Naive B cell (primary cell): ENCODE results near the gene TMEM161A. TPM values are rescaled to one million over a fixed set of nuclear protein-coding genes. Genes with fewer than 3 reads are reported as not detected.

Experiments
- polyA plus RNA-seq, 6 donors: library from polyadenylated mRNA; unstranded; fragments of 300-500 nt; fragmentation: Illumina TruSeq; gene quantifications; one replicate each; pipeline ENCODE4 v1.2.3, GENCODE V29; 2021; ENCODE audit warnings: low read depth in 6 of 6

Gene TMEM161A
- polyA plus RNA-seq, 6 donors from 2014 or later = 15.0 to 22.9 (median 18.3) TPM

Other genes starting within 250 kb of the TMEM161A start
- under 1 TPM in 1 of 6 donors, not detected in 5; 0.15 TPM for gene CERS1, start 242.3 kb downstream of the TMEM161A start, polyA plus RNA-seq
- 100 to 1,000 TPM; 204 to 322 (median 251) TPM for gene COPE, start 219.1 kb downstream of the TMEM161A start, polyA plus RNA-seq
- gene DDX49, start 218.8 kb downstream of the TMEM161A start, polyA plus RNA-seq = 10 to 100 TPM; 14.2 to 33.3 (median 24.5) TPM
- gene HOMER3, start 197.3 kb downstream of the TMEM161A start, polyA plus RNA-seq = under 1 TPM in 3 of 6 donors, not detected in 3; 0.44 to 0.69 (median 0.49) TPM
- 10 to 100 TPM in 2 of 6 donors, 1 to 10 TPM in 4; 7.2 to 16.3 (median 9.2) TPM for gene SUGP2, start 105.0 kb downstream of the TMEM161A start, polyA plus RNA-seq
- 10 to 100 TPM; 23.6 to 37.9 (median 28.6) TPM for gene ARMC6, start 104.9 kb downstream of the TMEM161A start, polyA plus RNA-seq
- 10 to 100 TPM; 13.5 to 34.1 (median 19.0) TPM for gene SLC25A42, start 74.5 kb downstream of the TMEM161A start, polyA plus RNA-seq
- 1 to 10 TPM in 1 of 6 donors, under 1 TPM in 3, not detected in 2; 0.19 to 1.4 (median 0.38) TPM for gene MEF2B, start 31.8 kb upstream of the TMEM161A start, polyA plus RNA-seq
- 10 to 100 TPM; 26.2 to 31.6 (median 28.2) TPM for gene BORCS8, start 53.7 kb upstream of the TMEM161A start, polyA plus RNA-seq
- 100 to 1,000 TPM in 1 of 6 donors, 10 to 100 TPM in 5; 74.7 to 141 (median 85.8) TPM for gene RFXANK, start 53.8 kb upstream of the TMEM161A start, polyA plus RNA-seq
- 10 to 100 TPM; 25.6 to 38.4 (median 31.4) TPM for gene NR2C2AP, start 64.9 kb upstream of the TMEM161A start, polyA plus RNA-seq
- gene NCAN, start 73.5 kb upstream of the TMEM161A start, polyA plus RNA-seq = not detected
- not detected for gene TM6SF2, start 134.8 kb upstream of the TMEM161A start, polyA plus RNA-seq
- 10 to 100 TPM; 22.8 to 45.7 (median 26.5) TPM for gene SUGP1, start 182.0 kb upstream of the TMEM161A start, polyA plus RNA-seq
- gene MAU2, start 182.4 kb upstream of the TMEM161A start, polyA plus RNA-seq = 10 to 100 TPM; 17.6 to 39.9 (median 24.2) TPM